ENCODE data around the gene TCEANC2.

DNA sequence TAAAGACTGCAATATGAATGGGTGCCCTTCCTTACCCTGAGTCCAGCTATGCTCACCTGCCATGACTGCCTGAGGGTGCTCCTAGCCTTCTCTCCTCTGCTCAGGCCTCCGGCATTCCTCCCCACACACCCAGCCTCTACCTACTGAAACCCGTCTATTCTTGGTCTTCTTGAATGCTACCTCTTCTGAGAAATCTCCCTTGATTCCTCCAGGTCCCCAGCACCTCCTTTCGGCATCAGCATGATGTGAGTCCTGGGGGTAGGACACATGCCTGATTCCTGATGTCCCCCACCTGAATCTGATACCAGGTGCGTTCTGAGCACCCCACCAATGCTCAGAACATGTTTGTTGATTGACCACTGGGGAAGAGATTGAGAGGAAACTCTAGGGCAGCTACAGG lies 44.0 kb upstream of the TCEANC2 start:
- TF ChIP-seq, protein P1, sequence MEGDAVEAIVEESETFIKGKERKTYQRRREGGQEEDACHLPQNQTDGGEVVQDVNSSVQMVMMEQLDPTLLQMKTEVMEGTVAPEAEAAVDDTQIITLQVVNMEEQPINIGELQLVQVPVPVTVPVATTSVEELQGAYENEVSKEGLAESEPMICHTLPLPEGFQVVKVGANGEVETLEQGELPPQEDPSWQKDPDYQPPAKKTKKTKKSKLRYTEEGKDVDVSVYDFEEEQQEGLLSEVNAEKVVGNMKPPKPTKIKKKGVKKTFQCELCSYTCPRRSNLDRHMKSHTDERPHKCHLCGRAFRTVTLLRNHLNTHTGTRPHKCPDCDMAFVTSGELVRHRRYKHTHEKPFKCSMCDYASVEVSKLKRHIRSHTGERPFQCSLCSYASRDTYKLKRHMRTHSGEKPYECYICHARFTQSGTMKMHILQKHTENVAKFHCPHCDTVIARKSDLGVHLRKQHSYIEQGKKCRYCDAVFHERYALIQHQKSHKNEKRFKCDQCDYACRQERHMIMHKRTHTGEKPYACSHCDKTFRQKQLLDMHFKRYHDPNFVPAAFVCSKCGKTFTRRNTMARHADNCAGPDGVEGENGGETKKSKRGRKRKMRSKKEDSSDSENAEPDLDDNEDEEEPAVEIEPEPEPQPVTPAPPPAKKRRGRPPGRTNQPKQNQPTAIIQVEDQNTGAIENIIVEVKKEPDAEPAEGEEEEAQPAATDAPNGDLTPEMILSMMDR (IDR thresholded peaks at IDR 0.05; ENCODE audit: low read depth, low read length, poor library complexity, severe bottlenecking) = no peak
- TF ChIP-seq EZH2phosphoT487 (IDR thresholded peaks at IDR 0.05; ENCODE audit: borderline replicate concordance, low read length) = no peak

Measured in DOHH2 (cell line).